Measurements from ENCODE around the gene ESRRB.

DNA sequence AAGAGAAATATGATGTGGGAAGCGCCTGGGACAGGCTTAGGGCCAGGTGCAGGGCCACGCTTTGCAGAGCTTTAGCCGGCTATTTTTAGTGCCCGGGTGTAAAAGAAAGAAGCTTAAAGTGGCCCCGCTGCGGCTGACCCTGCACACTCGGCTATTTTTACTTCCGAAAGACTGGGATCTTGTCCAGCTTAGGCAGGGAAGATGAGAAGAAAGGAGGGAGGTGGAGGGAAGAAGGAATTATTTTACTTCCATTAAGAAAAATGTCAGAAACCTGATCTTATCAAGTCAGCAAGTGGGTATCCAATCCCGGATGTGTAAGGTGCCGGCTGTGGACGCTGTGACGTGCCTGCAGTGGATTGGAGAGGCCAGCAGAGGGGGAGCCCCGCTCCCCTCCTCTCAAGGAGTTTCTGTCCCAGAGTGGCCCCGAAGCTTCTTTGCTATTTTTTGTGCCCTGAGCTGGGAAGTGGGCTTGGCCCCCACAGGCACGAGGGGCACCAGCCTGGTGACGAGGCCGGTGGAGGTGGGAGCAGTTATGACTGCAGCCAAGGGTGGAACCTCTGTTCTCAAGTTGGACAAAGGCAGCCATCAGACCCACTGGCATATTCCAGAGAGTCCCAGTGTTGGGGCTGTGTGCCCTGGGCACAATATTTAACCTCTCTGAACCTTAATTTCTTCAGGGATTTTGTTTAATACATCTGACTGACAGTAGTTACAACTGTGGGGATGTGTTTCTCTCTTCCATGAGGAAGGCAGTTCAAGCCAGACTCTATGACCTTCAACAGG is 97.7 kb downstream of the ESRRB start:
- TF ChIP-seq, protein P1, sequence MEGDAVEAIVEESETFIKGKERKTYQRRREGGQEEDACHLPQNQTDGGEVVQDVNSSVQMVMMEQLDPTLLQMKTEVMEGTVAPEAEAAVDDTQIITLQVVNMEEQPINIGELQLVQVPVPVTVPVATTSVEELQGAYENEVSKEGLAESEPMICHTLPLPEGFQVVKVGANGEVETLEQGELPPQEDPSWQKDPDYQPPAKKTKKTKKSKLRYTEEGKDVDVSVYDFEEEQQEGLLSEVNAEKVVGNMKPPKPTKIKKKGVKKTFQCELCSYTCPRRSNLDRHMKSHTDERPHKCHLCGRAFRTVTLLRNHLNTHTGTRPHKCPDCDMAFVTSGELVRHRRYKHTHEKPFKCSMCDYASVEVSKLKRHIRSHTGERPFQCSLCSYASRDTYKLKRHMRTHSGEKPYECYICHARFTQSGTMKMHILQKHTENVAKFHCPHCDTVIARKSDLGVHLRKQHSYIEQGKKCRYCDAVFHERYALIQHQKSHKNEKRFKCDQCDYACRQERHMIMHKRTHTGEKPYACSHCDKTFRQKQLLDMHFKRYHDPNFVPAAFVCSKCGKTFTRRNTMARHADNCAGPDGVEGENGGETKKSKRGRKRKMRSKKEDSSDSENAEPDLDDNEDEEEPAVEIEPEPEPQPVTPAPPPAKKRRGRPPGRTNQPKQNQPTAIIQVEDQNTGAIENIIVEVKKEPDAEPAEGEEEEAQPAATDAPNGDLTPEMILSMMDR (conservative IDR thresholded peaks at IDR 0.05; ENCODE audit: low read length) = no peak
- no peak for TF ChIP-seq EZH2phosphoT487 (IDR thresholded peaks at IDR 0.05; ENCODE audit: borderline replicate concordance, low read depth, low read length)
